ENCODE results near the gene RAB11FIP3. TPM values are rescaled to one million over a fixed set of nuclear protein-coding genes. Genes with fewer than 3 reads are reported as not detected.

RAB11FIP3 gene
- total RNA-seq, 1 experiment from 2014 or later, result 12.8 TPM

- Histone ChIP-seq H3K9ac (ENCODE audit: low read length) (no peak overlapping the region), H3K4me3 (replicated peaks in 1 of 2; ENCODE audit: low read depth in 1 of 2, low read length in 2 of 2) (no peak overlapping the region), H3K27me3 (ENCODE audit: insufficient read depth, low read length) (no peaks in the 10 kb centered on the region), H3K9me2 (ENCODE audit: insufficient read depth) (no peaks in the 10 kb centered on the region), H3K79me2 (ENCODE audit: insufficient read depth, low read length) (peaks cover 7% of the 10 kb centered on the region; the same call in 1 of the 2 replicates), H2AFZ (ENCODE audit: low read depth, low read length, poor library complexity, severe bottlenecking) (no peak overlapping the region), H3K9me3 (ENCODE audit: control insufficient read depth in 1 of 2, insufficient read depth in 1 of 2, low read depth in 1 of 2, low read length in 2 of 2) (no peaks in the 10 kb centered on the region), H3K36me3 (ENCODE audit: control insufficient read depth in 1 of 2, insufficient read depth in 2 of 2, low read length in 2 of 2) (no peaks in the 10 kb centered on the region), H3K4me1 (ENCODE audit: control insufficient read depth in 1 of 2, insufficient read depth in 2 of 2, low read length in 2 of 2) (peaks cover 0 to under 1% of the 10 kb centered on the region in 2 experiments; a peak in 1 of 4 replicates), H3K4me2 (ENCODE audit: low read length) (no peak overlapping the region), H3K27ac (ENCODE audit: low read depth, low read length) (no peak overlapping the region), H4K20me1 (ENCODE audit: insufficient read depth) (no peaks in the 10 kb centered on the region)
- no peak for DNase-seq (ENCODE audit: low read depth, low spot score)
- ChIA-PET RAD21 (ENCODE audit: low non-redundant PET in 1 of 2, low total read pairs in 2 of 2, uncharacterized antibody in 2 of 2, unreplicated experiment in 2 of 2) (no interaction called here), POLR2A (no interaction called here), CTCF (no interaction called here)
- no peak for TF ChIP-seq CBX3 (IDR thresholded peaks at IDR 0.05; ENCODE audit: low read depth)
- TF ChIP-seq POLR2AphosphoS5 (IDR thresholded peaks at IDR 0.05; ENCODE audit: low read depth, low read length), result no peak
- TF ChIP-seq, protein P1, sequence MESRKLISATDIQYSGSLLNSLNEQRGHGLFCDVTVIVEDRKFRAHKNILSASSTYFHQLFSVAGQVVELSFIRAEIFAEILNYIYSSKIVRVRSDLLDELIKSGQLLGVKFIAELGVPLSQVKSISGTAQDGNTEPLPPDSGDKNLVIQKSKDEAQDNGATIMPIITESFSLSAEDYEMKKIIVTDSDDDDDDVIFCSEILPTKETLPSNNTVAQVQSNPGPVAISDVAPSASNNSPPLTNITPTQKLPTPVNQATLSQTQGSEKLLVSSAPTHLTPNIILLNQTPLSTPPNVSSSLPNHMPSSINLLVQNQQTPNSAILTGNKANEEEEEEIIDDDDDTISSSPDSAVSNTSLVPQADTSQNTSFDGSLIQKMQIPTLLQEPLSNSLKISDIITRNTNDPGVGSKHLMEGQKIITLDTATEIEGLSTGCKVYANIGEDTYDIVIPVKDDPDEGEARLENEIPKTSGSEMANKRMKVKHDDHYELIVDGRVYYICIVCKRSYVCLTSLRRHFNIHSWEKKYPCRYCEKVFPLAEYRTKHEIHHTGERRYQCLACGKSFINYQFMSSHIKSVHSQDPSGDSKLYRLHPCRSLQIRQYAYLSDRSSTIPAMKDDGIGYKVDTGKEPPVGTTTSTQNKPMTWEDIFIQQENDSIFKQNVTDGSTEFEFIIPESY (IDR thresholded peaks at IDR 0.05; ENCODE audit: extremely low read depth, insufficient replicate concordance, low read length), result no peak
- no peak for TF ChIP-seq ZFX (IDR thresholded peaks at IDR 0.05)
- TF ChIP-seq, protein P2, sequence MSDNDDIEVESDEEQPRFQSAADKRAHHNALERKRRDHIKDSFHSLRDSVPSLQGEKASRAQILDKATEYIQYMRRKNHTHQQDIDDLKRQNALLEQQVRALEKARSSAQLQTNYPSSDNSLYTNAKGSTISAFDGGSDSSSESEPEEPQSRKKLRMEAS (IDR thresholded peaks at IDR 0.05), result no peak
- TF ChIP-seq JUND (IDR thresholded peaks at IDR 0.05), result no peak
- no peak for TF ChIP-seq SRF (IDR thresholded peaks at IDR 0.05; ENCODE audit: low read depth)
- no peak for TF ChIP-seq RAD21 (IDR thresholded peaks at IDR 0.05; ENCODE audit: low read depth)
- TF ChIP-seq, protein P3, sequence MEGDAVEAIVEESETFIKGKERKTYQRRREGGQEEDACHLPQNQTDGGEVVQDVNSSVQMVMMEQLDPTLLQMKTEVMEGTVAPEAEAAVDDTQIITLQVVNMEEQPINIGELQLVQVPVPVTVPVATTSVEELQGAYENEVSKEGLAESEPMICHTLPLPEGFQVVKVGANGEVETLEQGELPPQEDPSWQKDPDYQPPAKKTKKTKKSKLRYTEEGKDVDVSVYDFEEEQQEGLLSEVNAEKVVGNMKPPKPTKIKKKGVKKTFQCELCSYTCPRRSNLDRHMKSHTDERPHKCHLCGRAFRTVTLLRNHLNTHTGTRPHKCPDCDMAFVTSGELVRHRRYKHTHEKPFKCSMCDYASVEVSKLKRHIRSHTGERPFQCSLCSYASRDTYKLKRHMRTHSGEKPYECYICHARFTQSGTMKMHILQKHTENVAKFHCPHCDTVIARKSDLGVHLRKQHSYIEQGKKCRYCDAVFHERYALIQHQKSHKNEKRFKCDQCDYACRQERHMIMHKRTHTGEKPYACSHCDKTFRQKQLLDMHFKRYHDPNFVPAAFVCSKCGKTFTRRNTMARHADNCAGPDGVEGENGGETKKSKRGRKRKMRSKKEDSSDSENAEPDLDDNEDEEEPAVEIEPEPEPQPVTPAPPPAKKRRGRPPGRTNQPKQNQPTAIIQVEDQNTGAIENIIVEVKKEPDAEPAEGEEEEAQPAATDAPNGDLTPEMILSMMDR (IDR thresholded peaks at IDR 0.05 in 2 of 3, conservative IDR thresholded peaks at IDR 0.05 in 1 of 3; ENCODE audit: borderline replicate concordance in 1 of 3, insufficient read depth in 1 of 3, low read depth in 2 of 3, low read length in 2 of 3), result no peak
- no peak for TF ChIP-seq EZH2 (IDR thresholded peaks at IDR 0.05)
- BruUV-seq (replicated peaks), result no TSS peak
- ATAC-seq, result no peak
- intact Hi-C loops (cut with micrococcal nuclease), result no loop called here
Measured at GRCh38 chr16:375927-376816, 49.3 kb upstream of the RAB11FIP3 start.
